C4-2B (cell line): ENCODE results near the gene ATG9B.

Experiments used
- CTCF ChIP-seq: fragments of 450-650 bp; conservative IDR thresholded peaks from 2 replicates; pipeline ENCODE4 v1.5.1; 2017; ENCODE audit warnings: mild to moderate bottlenecking
- ZFX ChIP-seq: fragments of 450-650 bp; IDR thresholded peaks from 2 replicates; pipeline ENCODE4 v1.6.1; 2017

GRCh38 chr7:151045967-151046366 lies 21.7 kb upstream of the ATG9B start:
- TF ChIP-seq CTCF: no peak
- TF ChIP-seq ZFX: no peak
